ENCODE measurements around the gene SMARCAD1.
"Not testable (repeated sequence)": the region's sequence is repeated elsewhere in the genome, so short reads cannot be mapped to it uniquely, and the experiment has no call there.

The SMARCAD1 gene

GRCh38 chr4:94298725-94299252, 91.1 kb downstream of the SMARCAD1 start:
- Mint-ChIP-seq H3K36me3 (ENCODE audit: low read depth) (no peaks in the 10 kb centered on the region), H3K4me3 (no peak overlapping the region), H3K27me3 (ENCODE audit: low read depth) (no peaks in the 10 kb centered on the region)

GRCh38 chr4:94302191-94302590, 94.5 kb downstream of the SMARCAD1 start:
- no peaks in the 10 kb centered on the region for H3K36me3 Mint-ChIP-seq (ENCODE audit: low read depth)
- no peak overlapping the region for H3K4me3 Mint-ChIP-seq
- no peak overlapping the region for H3K27ac Mint-ChIP-seq
- H3K4me1 Mint-ChIP-seq (ENCODE audit: low read depth): no peaks in the 10 kb centered on the region
- H3K9me3 Mint-ChIP-seq: no peaks in the 10 kb centered on the region
- no peaks in the 10 kb centered on the region for H3K27me3 Mint-ChIP-seq (ENCODE audit: low read depth)

More at GRCh38 chr4:94298725-94299252, 91.1 kb downstream of the SMARCAD1 start:
- H3K9me3 Mint-ChIP-seq: no peaks in the 10 kb centered on the region
- H3K27ac Mint-ChIP-seq: no peak overlapping the region
- H3K4me1 Mint-ChIP-seq (ENCODE audit: low read depth): no peaks in the 10 kb centered on the region

GRCh38 chr4:94304365-94304971, 96.8 kb downstream of the SMARCAD1 start:
- no peaks in the 10 kb centered on the region for H3K27me3 Mint-ChIP-seq (ENCODE audit: low read depth)
- H3K4me1 Mint-ChIP-seq (ENCODE audit: low read depth): no peaks in the 10 kb centered on the region
- H3K36me3 Mint-ChIP-seq (ENCODE audit: low read depth): no peaks in the 10 kb centered on the region
- H3K27ac Mint-ChIP-seq: no peak overlapping the region
- H3K9me3 Mint-ChIP-seq: no peaks in the 10 kb centered on the region
- H3K4me3 Mint-ChIP-seq: no peak overlapping the region

- Mint-ChIP-seq H3K27ac (no peak overlapping the region), H3K27me3 (ENCODE audit: low read depth) (no peaks in the 10 kb centered on the region), H3K4me1 (ENCODE audit: low read depth) (no peaks in the 10 kb centered on the region), H3K9me3 (no peaks in the 10 kb centered on the region), H3K36me3 (ENCODE audit: low read depth) (no peaks in the 10 kb centered on the region), H3K4me3 (no peak overlapping the region)
Observed at GRCh38 chr4:94305466-94306225, 98.0 kb downstream of the SMARCAD1 start.

GRCh38 chr4:94306713-94307112, 99.0 kb downstream of the SMARCAD1 start:
- Mint-ChIP-seq H3K4me1 (ENCODE audit: low read depth) (no peaks in the 10 kb centered on the region), H3K27ac (no peak overlapping the region), H3K36me3 (ENCODE audit: low read depth) (no peaks in the 10 kb centered on the region), H3K27me3 (ENCODE audit: low read depth) (no peaks in the 10 kb centered on the region), H3K4me3 (no peak overlapping the region), H3K9me3 (no peaks in the 10 kb centered on the region)

GRCh38 chr4:94307231-94307871, 99.7 kb downstream of the SMARCAD1 start:
- Mint-ChIP-seq H3K4me1 (ENCODE audit: low read depth) (no peaks in the 10 kb centered on the region), H3K9me3 (no peaks in the 10 kb centered on the region), H3K4me3 (no peak overlapping the region), H3K36me3 (ENCODE audit: low read depth) (no peaks in the 10 kb centered on the region), H3K27me3 (ENCODE audit: low read depth) (no peaks in the 10 kb centered on the region), H3K27ac (no peak overlapping the region)

GRCh38 chr4:94319927-94320326, 112.3 kb downstream of the SMARCAD1 start:
- not testable (repeated sequence) for H3K4me3 Mint-ChIP-seq; H3K4me1 Mint-ChIP-seq (ENCODE audit: low read depth); H3K36me3 Mint-ChIP-seq (ENCODE audit: low read depth); H3K9me3 Mint-ChIP-seq; H3K27me3 Mint-ChIP-seq (ENCODE audit: low read depth); H3K27ac Mint-ChIP-seq

GRCh38 chr4:94325835-94326234, 118.2 kb downstream of the SMARCAD1 start:
- Mint-ChIP-seq H3K36me3 (ENCODE audit: low read depth) (peaks cover 2% of the 10 kb centered on the region), H3K9me3 (peaks cover 21% of the 10 kb centered on the region), H3K4me3 (no peak overlapping the region), H3K27ac (no peak overlapping the region), H3K27me3 (ENCODE audit: low read depth) (peaks cover 2% of the 10 kb centered on the region), H3K4me1 (ENCODE audit: low read depth) (no peaks in the 10 kb centered on the region)

- Mint-ChIP-seq H3K9me3 (peaks cover 14% of the 10 kb centered on the region), H3K4me3 (no peak overlapping the region), H3K27ac (no peak overlapping the region), H3K36me3 (ENCODE audit: low read depth) (peaks cover 2% of the 10 kb centered on the region), H3K27me3 (ENCODE audit: low read depth) (peaks cover 2% of the 10 kb centered on the region), H3K4me1 (ENCODE audit: low read depth) (no peaks in the 10 kb centered on the region)
Observed at GRCh38 chr4:94329933-94330332, 122.3 kb downstream of the SMARCAD1 start.

GRCh38 chr4:94332983-94333590, 125.4 kb downstream of the SMARCAD1 start:
- Mint-ChIP-seq H3K4me3 (no peak overlapping the region), H3K27me3 (ENCODE audit: low read depth) (peaks cover 2% of the 10 kb centered on the region), H3K9me3 (no peaks in the 10 kb centered on the region), H3K4me1 (ENCODE audit: low read depth) (no peaks in the 10 kb centered on the region), H3K36me3 (ENCODE audit: low read depth) (no peaks in the 10 kb centered on the region), H3K27ac (no peak overlapping the region)

- Mint-ChIP-seq H3K4me3 (no peak overlapping the region), H3K4me1 (ENCODE audit: low read depth) (peaks cover 4% of the 10 kb centered on the region), H3K36me3 (ENCODE audit: low read depth) (no peaks in the 10 kb centered on the region), H3K9me3 (no peaks in the 10 kb centered on the region), H3K27me3 (ENCODE audit: low read depth) (peaks cover under 1% of the 10 kb centered on the region), H3K27ac (no peak overlapping the region)
Observed at GRCh38 chr4:94333866-94334265, 126.2 kb downstream of the SMARCAD1 start.

- H3K36me3 Mint-ChIP-seq (ENCODE audit: low read depth): no peaks in the 10 kb centered on the region
- H3K27me3 Mint-ChIP-seq (ENCODE audit: low read depth): no peaks in the 10 kb centered on the region
Observed at GRCh38 chr4:94334476-94334875, 126.8 kb downstream of the SMARCAD1 start.

GRCh38 chr4:94334962-94335361, 127.3 kb downstream of the SMARCAD1 start:
- H3K27ac Mint-ChIP-seq: no peak overlapping the region
- H3K4me3 Mint-ChIP-seq: no peak overlapping the region
- H3K4me1 Mint-ChIP-seq (ENCODE audit: low read depth): peaks cover 13% of the 10 kb centered on the region
- H3K9me3 Mint-ChIP-seq: no peaks in the 10 kb centered on the region
- H3K36me3 Mint-ChIP-seq (ENCODE audit: low read depth): no peaks in the 10 kb centered on the region
- no peaks in the 10 kb centered on the region for H3K27me3 Mint-ChIP-seq (ENCODE audit: low read depth)

More at GRCh38 chr4:94334476-94334875, 126.8 kb downstream of the SMARCAD1 start:
- no peaks in the 10 kb centered on the region for H3K9me3 Mint-ChIP-seq
- peaks cover 9% of the 10 kb centered on the region for H3K4me1 Mint-ChIP-seq (ENCODE audit: low read depth)
- H3K4me3 Mint-ChIP-seq: no peak overlapping the region
- no peak overlapping the region for H3K27ac Mint-ChIP-seq

- Mint-ChIP-seq H3K27ac (no peak overlapping the region), H3K9me3 (no peaks in the 10 kb centered on the region), H3K4me3 (no peak overlapping the region), H3K4me1 (ENCODE audit: low read depth) (peaks cover 13% of the 10 kb centered on the region), H3K27me3 (ENCODE audit: low read depth) (no peaks in the 10 kb centered on the region), H3K36me3 (ENCODE audit: low read depth) (no peaks in the 10 kb centered on the region)
Observed at GRCh38 chr4:94336303-94336702, 128.6 kb downstream of the SMARCAD1 start.
